Stimulated activated CD4-positive, alpha-beta T cell treated with anti-CD3 and anti-CD28 coated beads, Interleukin-2, amount 100 ng/mL, for 4 hours (primary cell): Measurements from ENCODE around the gene ITLN2.
"Not testable (repeated sequence)": the region's sequence is repeated elsewhere in the genome, so short reads cannot be mapped to it uniquely, and the experiment has no call there.

Experiments used
- DNase-seq: peaks from one replicate; pipeline ENCODE4 v3.0.0-alpha.2; 2020; ENCODE audit warnings: low read depth

ITLN2 gene

DNA sequence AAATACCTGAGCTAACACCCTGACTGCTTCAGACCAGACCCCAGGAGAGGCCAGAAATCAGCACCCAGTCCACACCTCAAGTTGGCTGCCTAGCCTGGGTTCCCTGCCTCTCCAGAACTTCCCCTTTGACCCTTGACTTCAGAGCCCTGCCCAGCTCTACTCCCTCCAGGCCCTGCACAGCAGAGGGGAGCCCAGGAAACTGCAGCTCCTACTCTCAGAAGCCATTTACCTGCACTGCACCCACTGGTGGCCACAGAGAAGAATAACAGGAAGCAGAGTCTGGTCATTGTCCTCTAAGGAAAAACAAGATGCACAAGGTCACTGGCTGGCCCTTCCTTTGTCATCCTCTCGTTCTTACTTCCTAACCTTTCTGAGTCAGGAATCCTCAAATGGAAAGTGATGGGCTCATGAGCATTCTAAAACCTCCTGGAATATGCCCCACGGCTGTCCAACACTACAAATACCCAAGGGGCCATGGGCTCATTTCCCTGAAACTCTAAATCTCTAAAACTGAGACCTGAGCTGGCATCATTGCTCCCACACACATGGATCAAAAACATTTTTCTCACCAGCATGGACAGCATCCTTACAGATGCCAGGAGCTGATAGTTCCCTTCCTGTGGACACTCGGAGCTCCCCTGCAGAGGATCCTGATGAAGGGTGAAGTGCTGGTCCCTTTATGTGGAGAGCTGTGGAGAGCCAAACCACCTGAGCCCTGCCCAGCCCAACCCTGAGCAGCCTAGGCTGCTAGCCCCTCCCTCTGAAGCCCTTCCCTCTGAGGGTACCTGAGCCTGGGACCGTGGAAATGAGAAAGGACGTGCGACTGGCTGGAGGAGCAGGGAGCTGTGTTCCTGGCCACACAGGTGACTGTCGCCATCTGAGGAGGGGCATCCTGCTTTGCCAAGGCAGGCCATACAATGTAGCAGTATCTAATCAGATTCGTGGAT is at the start of gene ITLN2:
Gene ITLN2 (minus strand): TSS at position 652 of the 947 bp plus-strand sequence. CDS start 68 bp downstream, at position 584.
- DNase-seq: peak; percentile 9

DNA sequence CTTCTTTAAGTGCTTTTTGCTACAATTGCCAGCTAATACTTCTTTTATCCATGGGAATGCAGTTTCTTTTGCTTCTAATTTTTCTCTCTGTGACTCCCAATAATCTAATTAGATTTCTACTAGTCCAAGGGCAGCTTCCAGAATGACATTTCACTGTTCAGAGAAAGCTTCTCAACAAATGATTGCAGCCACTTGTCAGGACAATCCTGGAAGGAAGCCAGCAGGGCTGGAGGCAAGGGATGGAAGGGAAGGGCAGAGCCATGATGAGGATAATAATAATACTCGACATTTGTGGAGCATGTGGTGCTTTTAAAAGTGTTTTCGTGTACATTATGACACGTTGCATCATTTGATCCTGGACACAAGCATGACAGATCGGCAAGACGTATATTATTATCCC is 46.9 kb upstream of the ITLN2 start:
- no peak for DNase-seq

DNA sequence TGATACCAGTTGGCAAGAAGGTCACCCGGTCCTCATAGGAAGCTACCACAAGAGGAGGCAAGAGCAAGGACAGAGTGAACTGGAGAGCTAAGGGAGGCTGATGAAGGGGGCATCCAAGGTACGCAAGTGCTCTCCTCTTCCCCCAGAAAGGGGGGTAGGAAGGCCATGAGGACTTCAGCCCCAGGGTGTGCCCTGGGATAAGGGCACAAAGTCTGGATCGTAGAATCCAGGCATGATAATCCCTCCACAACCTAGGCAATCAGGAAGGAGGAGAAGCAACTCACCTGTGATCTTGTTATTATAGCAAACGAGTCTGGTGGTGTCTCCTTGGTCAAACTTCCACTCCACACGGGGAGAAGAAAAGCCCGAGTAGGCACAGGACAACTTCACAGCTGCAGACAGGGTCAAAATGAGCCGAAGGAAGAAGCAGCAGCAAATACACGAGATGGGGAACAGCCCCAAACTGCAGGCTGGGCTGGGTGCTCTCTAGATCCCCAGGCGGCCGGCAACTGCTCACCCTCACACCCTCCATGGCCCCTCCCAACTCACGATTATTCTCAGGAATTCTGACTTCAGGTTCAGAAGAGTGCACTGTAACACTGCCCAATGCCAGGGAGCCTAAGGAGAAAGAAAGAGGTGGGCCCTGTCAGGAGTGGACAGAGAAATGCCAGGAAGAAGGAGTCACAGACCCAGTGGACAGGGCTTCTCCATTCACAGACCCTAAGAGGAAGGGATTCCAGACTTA is 46.3 kb upstream of the ITLN2 start:
- no peak for DNase-seq

DNA sequence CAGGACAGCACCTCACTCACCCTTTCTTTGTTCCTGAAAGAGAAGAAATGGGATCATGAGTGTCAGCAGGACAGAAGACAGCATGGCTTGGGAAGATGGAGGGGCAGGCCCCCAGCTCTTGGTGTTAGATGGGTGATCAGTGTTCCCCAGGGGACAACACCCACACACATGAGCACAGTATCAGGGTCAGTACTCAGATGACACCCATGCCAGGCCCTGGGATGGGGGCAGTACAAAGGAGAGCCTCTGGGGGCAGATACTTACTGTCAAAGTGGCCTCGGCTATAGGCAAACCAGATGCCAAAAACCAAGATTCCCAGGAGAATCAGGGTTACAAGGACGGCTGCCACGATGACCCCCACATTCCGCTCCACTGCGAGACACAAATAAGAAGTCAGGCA is 44.8 kb upstream of the ITLN2 start:
- DNase-seq: no peak

- DNase-seq: peak; percentile 27
These were observed 42.9 kb upstream of the ITLN2 start for GRCh38 chr1:160997323-160998038.

DNA sequence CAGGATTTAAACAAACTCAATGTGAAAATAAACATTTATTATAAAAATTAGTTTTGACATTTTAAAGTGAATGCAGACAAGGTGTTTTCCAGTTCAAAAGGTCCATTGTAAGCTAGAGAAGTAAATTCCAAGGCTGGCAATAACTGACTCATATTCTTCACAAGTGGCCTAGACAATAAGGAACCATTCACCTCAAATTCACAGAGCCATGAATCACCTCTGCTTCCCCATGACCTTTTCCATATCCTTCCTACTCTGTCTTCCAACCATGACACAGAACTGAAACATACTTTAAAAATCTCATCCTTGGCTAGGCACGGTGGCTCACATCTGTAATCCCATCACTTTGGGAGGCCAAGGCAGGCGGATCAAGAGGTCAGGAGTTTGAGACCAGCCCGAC is 41.6 kb upstream of the ITLN2 start:
- no peak for DNase-seq

DNA sequence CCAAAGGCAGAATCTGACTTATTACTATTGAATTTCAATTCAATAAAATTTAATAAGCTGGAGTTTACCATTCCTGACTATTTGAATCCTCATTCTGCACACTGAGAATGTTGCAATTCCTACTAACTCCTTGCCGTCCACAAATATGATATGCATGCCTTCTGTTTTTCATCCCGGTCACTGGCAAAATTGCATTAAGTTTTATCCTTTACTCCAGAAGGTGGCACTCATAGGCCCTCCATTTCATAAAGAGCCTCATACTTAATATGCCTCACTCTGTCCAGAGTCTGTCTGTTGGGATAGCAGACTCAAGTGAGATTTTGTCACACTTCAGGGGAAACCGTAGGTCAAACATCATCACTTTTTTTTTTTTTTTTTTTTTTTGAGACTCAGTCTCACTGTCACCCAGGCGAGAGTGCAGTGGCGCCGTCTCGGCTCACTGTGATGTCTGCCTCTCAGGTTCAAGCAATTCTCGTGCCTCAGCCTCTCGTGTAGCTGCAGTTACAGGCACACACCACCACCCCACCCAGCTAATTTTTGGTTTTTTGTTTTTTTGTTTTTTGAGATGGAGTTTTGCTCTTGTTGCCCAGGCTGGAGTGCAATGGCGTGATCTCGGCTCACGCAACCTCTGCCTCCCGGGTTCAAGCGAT is 39.1 kb upstream of the ITLN2 start:
- no peak for DNase-seq

GRCh38 chr1:160992036-160992435 is 37.4 kb upstream of the ITLN2 start:
- not testable (repeated sequence) for DNase-seq

GRCh38 chr1:160987359-160988050 is 32.9 kb upstream of the ITLN2 start:
- DNase-seq: no peak

GRCh38 chr1:160985723-160986122 is 31.1 kb upstream of the ITLN2 start:
- no peak for DNase-seq

- DNase-seq: no peak
These were observed 27.2 kb upstream of the ITLN2 start for GRCh38 chr1:160981584-160982411.

DNA sequence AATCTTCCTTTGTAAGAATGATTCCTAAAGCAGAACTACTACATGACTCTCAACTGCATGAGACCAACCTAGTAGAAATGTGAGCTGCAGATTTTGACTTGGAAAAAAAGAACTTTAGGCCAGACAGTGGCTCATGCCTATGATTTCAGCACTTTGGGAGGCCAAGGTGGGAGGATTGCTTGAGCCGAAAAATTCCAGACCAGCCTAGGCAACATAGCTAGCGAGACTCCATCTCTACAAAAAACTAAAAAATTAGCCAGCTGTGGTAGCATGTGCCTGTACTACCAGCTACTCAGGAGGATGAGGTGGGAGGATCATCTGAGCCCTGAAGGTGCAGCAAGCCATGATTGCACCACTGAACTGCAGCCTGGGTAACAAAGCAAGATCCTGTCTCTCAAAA is 24.7 kb upstream of the ITLN2 start:
- DNase-seq: no peak

- no peak for DNase-seq
These were observed 23.9 kb upstream of the ITLN2 start for GRCh38 chr1:160978510-160978927.

GRCh38 chr1:160975026-160975425 is 20.4 kb upstream of the ITLN2 start:
- no peak for DNase-seq

GRCh38 chr1:160973491-160973890 is 18.9 kb upstream of the ITLN2 start:
- DNase-seq: no peak

GRCh38 chr1:160972939-160973338 is 18.3 kb upstream of the ITLN2 start:
- no peak for DNase-seq

- no peak for DNase-seq
These were observed 17.0 kb upstream of the ITLN2 start for GRCh38 chr1:160971618-160972056.

DNA sequence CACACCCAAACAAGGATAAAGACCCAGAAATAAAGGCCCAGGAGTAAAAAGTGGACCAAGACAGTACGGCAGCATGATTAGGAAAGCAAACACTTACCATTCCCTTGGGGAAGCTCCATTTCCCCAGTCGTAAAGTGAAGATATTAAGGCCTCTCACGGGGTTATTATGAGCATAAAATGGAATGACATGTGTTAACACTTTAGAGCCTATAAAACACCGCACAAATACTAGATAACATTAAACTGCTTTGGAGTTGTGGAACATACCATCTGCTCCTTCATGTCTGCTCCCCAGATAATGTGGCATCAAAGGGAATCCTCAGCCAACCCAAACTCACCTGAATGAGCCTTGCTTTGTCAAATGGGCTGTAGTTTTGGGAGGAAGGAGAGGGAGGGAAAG is 8.9 kb upstream of the ITLN2 start:
- no peak for DNase-seq

- DNase-seq: no peak
These were observed 6.8 kb upstream of the ITLN2 start for GRCh38 chr1:160961419-160961818.

GRCh38 chr1:160956966-160957365 is 2.4 kb upstream of the ITLN2 start:
- DNase-seq: no peak
